CD4-positive, alpha-beta T cell treated with Interferon gamma for 1 hour (primary cell): ENCODE measurements around the gene TSPOAP1.

Experiments
- DNase-seq: peaks from one replicate; pipeline ENCODE4 v3.0.0-alpha.2; 2020

Gene TSPOAP1

DNA sequence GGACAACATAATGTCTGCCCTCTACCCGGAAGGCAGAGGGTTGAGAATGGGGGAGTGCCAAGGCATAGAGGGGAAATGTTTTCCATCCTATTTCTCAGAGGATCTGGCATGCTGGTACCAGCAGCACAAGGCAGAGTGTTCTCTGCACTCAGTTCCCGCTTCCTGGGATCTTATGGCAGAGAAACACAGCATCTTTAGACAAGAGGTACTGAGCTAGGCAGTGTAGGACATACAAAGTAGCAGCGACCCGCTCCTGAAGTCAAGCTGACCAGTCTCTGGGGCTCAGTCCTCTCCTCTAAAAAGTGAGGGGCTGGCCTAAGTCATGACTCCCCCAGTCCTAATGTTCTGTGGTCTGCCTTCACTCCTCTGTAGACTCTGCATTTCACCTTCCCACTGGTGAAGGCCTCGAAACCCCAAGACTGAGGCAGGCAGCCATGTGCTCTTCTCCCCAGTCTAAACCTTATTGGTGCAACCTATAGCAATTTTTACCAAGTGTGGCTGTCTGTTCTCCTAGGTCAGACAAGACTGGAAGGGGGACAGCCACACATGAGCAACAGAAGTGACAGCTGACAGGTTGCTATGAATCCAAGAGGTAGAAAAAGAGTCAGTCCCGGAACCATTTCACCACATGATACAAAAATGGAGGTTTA lies 11.3 kb upstream of the TSPOAP1 start:
- DNase-seq = no peak

DNA sequence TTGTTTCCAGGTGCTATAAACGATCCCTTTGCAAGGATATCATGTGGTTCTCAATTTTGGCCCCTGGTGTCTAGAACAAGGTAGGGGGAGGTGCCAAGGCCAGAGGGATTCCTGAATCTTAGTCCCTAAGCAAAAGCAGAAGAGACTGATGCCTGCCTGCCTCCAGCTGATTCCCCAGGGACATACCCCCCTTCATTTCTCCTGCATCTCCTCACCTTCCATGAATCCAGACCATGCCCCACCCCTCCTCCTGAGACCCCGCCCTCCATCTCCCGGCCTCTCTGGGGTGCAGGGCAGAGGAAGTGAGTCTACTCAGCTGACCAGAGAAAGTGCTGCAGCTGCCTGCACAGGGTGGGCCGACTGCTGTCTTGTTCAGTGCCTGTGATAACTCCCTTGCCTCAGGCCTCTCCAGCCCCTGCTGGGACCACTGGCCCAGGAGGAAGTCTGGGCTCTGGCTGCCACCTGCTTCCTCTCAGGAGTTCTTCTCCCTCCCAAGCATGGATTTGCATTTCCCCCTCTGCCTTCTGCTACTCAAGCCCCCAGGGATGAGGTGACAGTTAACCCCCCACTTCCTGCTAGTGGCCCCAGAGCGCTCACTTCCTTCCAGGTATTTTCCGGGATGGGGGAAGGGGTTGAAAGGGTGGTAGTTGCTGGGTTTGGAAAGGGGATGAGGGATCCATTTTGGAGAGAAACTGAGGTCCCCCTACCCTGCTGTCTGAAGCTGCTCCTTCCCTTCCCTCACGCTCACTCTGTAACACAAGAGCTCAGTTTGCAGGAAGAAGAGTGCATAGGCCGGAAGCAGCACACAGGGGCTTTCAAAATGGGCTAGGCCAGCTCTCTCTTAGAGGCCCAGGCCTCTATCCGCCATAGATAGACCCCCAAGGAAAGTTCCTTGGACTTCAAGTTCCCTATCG lies 10.5 kb upstream of the TSPOAP1 start:
- peak; percentile 71 for DNase-seq

DNA sequence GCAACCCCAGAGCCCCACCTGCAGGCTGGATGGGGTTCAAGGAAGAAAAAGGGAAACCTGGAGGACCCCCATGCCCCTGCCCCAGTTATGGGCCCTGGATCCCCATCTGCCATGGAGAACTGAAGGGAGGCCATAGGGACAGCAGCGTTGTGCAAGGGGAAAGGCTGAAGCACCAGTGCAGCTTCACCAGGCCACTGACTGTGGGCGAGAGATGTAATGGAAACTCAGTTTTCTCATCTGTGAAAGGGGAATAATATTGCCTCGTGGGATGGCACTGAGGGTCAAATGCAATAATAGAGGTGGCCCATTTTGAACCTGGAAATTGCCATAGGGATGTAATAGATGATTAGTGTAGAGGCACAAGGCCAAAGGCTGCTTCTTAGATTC lies 9.9 kb upstream of the TSPOAP1 start:
- no peak for DNase-seq

DNA sequence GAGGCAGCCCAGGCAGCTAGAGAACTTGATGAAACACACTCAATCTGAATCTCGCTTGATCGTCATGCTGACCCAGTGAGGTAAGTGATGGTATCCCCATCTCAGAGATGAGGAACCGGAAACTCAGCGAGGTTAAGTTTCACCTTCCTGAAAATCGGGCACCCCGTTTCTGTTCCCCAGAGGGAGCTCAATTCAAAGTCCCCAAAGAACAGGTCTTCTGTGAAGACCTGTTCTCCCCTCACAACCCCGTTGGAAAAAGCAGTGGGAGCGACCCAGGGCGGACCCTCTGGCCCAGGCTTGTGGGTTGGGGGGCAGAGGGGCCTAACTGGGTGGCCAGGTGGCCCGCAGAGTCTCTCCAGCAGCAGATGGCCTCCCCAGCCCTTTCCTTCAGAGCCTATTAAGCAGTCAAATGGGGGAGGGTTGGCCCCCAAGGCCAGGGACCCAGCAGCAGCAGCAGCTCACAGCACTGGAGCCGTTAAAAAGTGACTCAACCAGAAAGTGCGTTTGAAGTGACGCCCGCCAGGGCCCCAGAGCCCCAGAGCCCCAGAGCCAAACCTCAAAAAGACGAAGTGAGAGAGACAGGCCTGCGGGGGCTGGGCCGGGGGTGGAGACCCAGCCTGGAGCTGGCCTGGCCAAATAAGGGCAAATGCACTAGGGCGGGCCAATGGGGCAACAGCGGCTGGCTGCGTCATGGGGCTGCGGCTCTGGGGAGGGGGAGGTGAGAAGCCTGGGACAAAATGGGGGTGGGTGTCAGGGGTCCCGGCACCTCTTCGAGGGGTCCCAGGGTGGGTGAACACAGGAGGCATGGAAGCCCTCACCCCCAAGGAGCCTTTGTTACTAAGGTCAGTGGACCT lies 9.2 kb upstream of the TSPOAP1 start:
- peak; percentile 95 for DNase-seq

DNA sequence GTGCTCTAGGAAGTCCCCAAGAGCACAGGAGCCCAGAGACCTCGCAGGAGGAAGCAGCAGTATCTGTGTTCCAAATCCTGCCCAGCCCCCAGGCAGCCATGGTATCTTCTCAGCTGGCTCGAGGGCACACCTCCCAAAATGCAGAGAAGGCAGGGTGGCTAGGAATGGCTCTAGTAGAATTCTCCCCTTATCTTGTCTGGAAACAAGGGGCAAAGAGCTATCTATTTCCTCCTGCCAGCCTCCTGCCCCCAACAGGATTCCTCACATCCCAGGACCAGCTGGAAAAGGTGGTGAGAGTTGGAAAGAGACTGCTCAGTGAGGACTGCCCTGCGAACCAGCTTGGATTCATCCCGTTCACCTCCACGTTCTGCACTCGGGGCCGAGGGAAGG lies 8.6 kb upstream of the TSPOAP1 start:
- peak; percentile 75 for DNase-seq

DNA sequence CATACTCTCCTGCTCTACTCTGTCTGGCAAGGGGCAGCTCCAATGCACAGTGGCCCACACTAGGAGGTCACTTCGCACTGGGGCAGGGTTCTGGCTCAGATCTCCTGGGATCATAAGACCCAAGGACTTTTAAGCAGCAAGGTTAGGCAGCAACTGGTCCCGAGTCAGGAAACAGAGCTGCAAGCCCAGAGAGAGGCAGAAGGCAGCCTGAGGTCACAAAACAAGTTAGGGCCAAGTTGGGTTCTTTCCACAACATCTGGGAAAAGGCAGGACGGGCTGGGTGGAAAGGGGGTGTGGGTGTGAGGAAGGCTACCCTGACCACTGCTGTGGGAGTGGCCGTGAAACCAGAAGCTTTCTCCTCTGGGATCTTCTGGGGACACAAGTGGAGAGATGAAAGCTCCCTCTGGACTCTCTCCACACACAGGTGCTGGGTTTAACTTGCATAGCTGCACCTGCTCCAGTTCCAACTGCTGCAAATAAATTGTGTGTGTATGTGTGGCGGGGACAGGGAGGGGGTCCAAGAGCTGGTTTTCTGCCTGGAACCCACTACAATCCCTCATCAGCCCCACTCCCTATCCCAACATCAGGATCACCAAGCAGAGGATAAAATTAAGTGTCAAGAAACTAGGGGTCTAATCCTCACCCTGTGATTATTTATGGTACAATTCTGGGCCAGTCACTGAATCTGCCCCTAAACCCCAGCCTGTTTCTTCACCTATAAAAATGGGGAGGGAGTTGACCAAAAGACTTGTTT lies 8.0 kb upstream of the TSPOAP1 start:
- peak; percentile 10 for DNase-seq

DNA sequence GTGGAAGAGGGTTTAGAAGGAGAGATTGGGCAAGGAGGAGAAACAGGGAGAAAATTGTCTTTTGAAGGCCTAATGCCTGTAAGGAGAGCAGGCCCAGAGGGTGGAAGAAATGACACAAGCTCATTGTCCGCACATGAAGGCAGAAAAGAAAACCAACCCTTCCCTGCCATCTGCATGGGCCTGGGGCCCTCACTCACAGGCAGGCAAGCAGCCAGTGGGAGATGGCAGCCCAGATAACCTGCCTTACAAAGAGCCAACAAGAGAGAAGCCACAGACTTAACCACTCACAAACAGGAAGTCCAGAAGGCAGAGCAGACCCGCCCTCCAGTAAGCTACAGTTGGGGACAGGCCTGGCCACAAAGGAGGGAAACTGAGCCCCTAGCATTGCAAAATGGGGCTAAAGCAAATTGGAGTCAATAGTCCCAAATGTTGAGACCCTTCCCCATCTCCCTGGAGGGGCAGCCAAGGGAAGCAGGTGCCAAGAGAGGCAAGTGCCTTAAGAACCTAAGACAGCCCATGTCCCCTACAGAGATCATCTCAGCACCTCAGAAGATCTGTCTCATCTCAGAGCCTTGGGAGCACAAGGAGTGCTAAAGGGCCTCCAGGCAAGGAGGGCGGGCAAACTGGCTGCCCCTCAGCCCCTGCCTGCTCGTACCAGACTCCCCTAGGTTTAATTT lies 7.3 kb upstream of the TSPOAP1 start:
- DNase-seq = peak; percentile 78

DNA sequence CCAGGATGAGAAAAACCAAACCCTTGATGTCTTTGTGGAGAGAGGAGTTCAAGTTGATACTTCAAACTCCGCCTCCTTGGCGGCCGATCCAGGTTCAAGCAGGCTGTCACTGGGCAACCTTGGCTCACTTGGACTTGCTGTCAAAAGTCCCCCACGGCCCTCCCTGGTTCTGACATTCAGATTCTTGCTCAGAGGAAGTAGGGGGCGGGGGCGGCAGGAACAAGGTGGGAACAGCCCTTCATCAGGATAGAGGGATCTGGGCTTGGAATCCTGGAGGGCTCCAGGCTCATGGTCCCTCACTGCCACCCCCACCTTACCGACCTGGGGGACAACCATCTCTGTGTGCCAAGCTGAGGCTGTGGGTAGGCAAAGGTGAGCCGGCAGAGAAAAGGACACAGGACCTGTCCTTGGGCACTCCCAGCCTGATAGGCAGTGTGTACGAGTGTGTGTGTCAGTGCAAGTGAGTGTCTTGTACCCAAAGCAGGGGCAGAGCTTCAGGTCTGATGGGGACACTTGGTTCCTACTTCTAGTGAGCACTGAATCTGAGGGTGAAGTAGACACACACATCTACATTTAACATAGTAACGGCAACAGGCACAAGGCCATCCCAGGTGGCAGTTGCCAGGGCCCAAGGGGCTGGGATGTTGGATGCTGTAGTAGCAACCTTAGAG lies 6.6 kb upstream of the TSPOAP1 start:
- DNase-seq = peak; percentile 25

DNA sequence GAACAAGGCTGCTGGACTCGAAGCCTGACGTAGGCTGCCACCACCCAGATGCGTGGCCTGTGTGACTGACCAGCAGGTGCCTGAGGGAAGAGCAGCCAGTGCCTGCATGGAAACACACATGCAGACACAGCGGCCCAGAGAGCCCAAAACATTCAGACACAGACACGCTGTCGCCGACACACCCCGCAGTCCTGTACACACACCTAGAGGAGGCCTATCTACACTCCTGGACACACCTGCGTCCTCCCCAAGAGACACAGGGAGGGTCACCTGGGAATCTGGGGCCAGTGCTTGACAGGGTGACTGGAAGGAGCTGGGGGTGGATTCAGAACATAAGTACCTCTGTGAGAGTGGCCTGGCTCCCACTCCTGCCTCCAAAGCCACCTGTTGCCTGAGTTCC lies 6.1 kb upstream of the TSPOAP1 start:
- no peak for DNase-seq

DNA sequence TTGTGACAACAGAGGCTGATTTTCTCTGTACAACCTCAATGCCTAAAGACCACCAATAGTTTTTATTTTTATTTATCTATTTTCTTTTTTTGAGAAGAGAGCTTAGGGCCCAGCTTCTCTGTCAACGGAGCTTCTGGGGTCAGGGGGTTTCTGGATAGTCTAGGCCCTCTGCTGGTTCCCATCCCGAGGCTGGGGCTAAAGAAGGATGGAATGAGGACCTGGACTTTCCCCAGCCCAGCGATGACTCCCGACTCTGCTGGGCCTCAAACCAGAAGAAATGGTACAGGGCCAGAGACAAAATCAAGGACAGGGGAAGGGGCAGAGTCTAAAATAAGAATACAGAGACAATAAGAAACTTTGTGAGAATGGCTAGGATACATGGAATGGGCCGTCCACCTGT lies 5.7 kb upstream of the TSPOAP1 start:
- no peak for DNase-seq

DNA sequence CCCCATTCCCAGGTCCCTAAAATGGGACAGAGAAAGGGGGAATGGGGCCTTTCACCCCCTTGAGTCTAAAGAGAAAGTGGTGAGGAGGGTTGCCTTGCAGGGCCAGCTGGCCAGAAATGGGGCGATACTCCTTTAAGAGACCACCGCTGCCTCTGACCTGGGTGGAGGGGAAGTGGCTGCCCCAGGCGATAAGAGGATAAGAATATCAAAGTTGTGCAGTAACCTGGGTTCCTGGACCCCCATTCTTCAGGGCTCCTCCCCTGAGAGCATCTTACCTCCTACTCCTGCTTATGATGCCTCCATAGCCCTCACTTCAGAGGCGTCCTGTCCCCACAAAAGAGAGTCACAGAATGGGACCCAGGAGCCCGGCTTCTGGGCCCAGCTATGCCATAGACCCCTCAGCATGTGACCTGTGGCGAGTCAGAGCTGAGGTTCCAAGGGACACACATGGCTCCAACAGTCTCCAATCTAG lies 5.2 kb upstream of the TSPOAP1 start:
- peak; percentile 23 for DNase-seq

DNA sequence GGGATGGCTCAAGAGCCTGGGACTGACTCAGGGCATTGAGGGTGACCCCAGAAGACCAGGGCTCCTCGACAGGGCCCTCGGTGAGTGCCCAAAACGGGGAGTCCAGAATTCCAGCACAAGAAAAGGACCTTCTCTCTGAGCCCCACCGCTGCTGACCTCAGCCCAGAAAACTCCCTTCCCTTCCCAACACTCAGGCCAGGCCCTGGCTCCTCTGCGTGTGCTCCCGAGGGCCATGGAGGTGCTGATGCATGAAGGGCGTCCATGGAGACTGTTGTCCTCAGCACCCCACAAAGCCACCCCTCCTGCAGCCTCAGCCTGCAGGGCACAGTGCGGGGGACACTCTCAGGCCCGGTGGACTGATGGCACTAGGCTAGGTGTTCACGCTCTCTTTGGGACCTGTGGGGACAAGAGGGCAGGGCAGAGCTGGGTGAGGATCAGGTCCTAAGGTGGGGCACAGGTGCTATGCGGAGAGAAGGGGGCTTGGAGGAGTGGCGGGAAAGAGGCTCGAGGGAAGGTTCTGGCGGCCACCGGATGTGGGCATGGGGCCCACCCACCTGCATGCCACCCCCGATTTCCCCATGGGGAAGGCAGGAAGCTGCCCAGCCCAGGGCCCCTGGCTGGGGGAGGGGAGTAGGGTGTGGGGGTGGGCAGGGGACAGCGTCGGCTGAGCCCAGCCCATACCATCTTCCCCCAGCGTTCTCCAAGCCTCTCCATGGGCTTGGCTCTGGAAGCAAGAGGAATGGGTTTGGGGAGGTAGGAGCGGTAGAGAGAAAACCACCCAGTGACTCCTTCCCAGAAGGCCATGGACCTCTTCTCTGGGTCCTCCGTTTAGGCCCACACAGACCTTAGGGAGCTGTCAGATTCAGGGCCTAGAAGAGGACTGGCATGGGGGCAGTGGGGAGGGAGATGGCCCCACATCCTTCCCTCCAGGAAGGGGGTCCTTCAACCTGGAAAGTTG lies 4.5 kb upstream of the TSPOAP1 start:
- DNase-seq = peak; percentile 41

DNA sequence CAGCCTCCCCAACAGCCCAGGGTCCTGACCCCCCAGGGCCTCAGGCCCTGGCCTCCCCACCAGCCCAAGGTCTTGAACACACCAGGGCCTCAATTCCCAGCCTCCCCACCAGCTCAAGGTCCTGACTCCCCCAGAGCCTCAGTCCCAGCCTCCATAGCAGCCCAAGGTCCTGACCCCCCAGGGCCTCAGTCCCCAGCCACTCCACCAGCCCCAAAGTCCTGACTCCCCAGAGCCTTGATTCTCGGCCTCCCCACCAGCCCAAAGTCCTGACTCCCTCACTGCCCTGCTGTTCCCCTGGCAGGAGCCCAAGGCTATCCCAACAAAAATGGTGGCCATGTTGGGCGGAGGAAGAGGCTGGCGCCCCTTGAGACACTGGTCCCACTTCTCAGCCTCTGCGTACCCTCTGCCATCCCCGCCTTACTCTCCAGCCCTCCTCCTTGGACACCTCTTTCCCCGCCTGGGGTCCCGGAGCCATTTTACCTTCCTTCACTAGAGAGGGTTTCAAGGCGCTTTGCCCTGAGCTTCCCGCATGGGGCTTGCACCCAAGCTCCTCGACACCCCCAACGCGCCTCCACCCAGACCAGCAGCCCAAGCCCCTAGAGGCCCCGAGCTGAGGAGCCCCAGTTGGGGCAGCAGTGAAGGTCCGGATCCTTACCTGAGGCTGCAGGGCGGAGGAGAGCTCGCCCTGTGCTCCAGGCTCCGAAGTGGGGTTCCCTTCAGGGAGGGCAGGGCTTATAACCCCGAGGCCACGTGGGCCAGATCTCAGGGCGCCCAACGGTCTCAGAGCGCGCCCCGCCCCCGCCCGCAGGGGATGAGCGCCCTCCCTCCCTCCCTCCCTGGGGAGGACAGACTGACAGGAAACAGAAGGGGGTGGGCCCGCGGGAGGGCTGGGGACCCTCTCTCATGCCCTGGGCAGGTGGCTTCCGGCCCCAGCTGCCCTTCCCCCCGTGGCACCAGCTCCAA lies 3.5 kb upstream of the TSPOAP1 start:
- DNase-seq = peak; percentile 92

DNA sequence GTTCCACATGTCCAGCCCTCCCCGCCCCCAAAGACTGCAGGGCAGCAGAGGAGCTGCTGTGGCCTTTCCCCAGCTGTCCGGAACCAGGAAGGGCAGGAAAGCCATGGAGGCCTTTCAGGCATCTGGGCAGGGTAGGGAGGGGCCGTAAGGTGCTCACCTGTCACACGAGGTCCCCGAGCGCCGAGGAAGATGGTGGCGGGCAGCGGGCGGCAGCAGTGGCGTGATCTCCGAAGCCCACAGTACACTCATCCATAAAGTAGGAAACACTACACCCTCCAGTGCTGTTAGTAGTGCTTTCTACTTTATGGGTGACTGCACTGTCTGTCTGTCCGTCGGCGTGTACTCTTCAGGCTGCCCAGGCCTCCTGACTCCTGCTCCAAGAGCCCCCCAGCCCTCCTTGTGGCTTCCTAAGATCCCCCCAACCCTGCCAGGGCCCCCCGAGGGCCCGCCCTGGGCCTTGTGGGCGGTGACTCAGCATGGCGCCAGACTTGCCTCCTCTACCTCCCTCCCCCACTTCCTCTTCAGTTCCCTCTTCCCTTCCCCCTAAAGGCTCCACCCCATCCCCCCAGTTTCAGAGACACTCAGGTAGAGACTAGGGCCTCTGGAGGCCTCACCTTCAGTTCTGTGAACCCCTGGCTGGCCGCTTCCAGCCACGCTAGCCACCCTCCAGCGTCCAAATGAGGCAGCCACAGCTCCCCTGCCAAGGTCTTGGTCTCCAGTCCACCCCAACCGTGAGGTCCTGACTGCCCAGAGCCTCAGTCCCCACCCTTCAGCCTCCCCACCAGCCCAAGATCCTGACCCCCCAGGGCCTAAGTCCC lies 2.6 kb upstream of the TSPOAP1 start:
- peak; percentile 79 for DNase-seq

DNA sequence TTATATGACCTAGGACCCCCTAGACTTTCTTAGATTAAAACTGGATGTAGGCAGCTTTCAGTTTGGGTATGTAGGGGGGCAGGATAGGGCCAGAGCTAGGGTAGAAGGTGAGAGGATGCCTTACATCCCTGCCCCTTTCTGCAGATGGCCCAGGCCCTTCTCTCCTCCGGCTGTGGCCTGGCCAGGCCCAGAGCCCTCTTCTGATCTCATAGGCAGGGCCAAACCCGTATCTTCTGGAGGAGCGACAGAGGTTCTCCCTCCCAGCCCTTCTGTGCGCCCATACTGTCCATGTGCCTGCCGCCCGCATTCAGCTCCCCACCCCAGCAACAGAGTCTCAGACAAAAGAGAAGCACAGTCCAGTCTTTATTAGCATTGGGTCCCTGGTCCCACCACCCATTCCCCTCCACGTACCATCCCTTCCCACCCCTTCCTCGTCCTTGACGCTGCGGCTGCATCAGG lies 2.0 kb upstream of the TSPOAP1 start:
- DNase-seq = peak; percentile 33

DNA sequence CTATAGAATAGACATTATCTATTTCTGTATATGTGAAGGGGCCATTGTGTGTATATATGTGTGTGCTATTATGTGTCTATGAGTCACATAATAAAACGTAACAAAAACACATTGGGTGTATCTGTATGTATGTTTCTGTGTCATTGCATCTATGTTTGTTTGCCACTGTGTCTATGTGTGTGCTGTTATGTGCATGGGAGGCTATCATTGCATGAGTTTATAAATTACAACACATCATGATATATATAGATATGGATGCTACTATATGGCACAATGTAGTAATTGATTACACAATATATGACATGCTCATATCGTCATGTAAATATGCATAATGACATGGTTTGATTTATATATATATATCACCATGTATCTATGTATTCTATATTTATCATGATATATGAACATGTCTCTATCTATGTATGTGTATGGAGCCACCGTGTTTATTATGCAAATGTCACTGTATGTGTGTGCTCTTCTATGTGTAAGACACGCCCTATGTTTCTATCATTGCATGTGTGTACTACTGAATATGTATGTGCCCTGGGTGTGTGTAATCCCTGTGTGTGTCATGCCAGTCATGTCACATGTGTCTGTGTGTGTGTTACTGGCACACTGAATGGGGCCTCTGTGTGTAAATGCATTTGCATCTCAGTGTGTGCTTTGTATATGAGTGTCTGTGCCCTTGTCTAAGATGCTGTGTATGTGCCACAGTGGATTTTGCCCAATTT lies 1.4 kb upstream of the TSPOAP1 start:
- DNase-seq = peak; percentile 65
